Karpas-422 (cell line): ENCODE results near the gene CARD11. TPM values are rescaled to one million over a fixed set of nuclear protein-coding genes. Genes with fewer than 3 reads are reported as not detected.

Experiments used
- DNase-seq: peaks from one replicate; pipeline ENCODE4 v3.0.0-alpha.2; 2015
- H2AFZ ChIP-seq: fragments of 200-600 bp; sonication (generic); 2 replicates; pipeline ENCODE4 v1.6.1; 2014; ENCODE audit warnings: antibody characterized with exemption, low read length, mixed read lengths
- H3K27ac ChIP-seq: fragments of 200-600 bp; sonication (generic); 2 replicates; pipeline ENCODE4 v1.5.1; 2014; ENCODE audit warnings: mild to moderate bottlenecking, low read length, moderate library complexity
- H3K27me3 ChIP-seq: fragments of 200-600 bp; sonication (generic); 2 replicates; pipeline ENCODE4 v1.6.1; 2014; ENCODE audit warnings: low read length, mixed read lengths
- H3K36me3 ChIP-seq: fragments of 200-600 bp; sonication (generic); 2 replicates; pipeline ENCODE4 v1.6.1; 2014; ENCODE audit warnings: low read length, mixed read lengths; ENCODE audit not compliant: insufficient read depth
- H3K4me1 ChIP-seq: fragments of 200-600 bp; sonication (generic); 2 replicates; pipeline ENCODE4 v1.6.1; 2014; ENCODE audit warnings: mild to moderate bottlenecking, low read length, mixed read lengths
- H3K4me2 ChIP-seq: fragments of 200-600 bp; sonication (generic); 2 replicates; pipeline ENCODE4 v1.6.1; 2014; ENCODE audit warnings: low read length, low read depth, mild to moderate bottlenecking; ENCODE audit not compliant: poor library complexity, severe bottlenecking
- H3K4me3 ChIP-seq: fragments of 200-600 bp; sonication (generic); 2 replicates; pipeline ENCODE4 v1.5.1; 2014; ENCODE audit warnings: mild to moderate bottlenecking, antibody characterized with exemption, low read length, mixed read lengths
- H3K79me2 ChIP-seq: fragments of 200-600 bp; sonication (generic); 2 replicates; pipeline ENCODE4 v1.6.1; 2014; ENCODE audit warnings: mild to moderate bottlenecking, low read length, mixed read lengths
- H3K9ac ChIP-seq: fragments of 200-600 bp; sonication (generic); 2 replicates; pipeline ENCODE4 v1.6.0; 2014; ENCODE audit warnings: low read length
- H3K9me2 ChIP-seq: fragments of 200-600 bp; sonication (generic), shearing (Covaris generic); replicated peaks from 2 replicates; pipeline ENCODE4 v1.6.0; 2014; ENCODE audit warnings: mild to moderate bottlenecking, low read length, moderate library complexity; ENCODE audit not compliant: insufficient read depth
- H3K9me3 ChIP-seq: fragments of 300-700, 200-600 bp; sonication (generic); 2 replicates; pipeline ENCODE4 v1.6.1; 2014; ENCODE audit warnings: low read length, mixed read lengths
- H4K20me1 ChIP-seq: fragments of 200-600 bp; sonication (generic); 2 replicates; pipeline ENCODE4 v1.6.1; 2014; ENCODE audit warnings: mild to moderate bottlenecking, antibody characterized with exemption, low read length, low read depth; ENCODE audit not compliant: insufficient read depth
- total RNA-seq: library from RNA; depleted of rRNA; stranded (reverse); fragments of >200 nt; shearing (Covaris generic); gene quantifications from 2 replicates; pipeline ENCODE4 v1.2.3, GENCODE V29; 2014; ENCODE audit warnings: low replicate concordance

CARD11 gene
- total RNA-seq, 1 experiment from 2014 or later = 38.5 TPM

DNA sequence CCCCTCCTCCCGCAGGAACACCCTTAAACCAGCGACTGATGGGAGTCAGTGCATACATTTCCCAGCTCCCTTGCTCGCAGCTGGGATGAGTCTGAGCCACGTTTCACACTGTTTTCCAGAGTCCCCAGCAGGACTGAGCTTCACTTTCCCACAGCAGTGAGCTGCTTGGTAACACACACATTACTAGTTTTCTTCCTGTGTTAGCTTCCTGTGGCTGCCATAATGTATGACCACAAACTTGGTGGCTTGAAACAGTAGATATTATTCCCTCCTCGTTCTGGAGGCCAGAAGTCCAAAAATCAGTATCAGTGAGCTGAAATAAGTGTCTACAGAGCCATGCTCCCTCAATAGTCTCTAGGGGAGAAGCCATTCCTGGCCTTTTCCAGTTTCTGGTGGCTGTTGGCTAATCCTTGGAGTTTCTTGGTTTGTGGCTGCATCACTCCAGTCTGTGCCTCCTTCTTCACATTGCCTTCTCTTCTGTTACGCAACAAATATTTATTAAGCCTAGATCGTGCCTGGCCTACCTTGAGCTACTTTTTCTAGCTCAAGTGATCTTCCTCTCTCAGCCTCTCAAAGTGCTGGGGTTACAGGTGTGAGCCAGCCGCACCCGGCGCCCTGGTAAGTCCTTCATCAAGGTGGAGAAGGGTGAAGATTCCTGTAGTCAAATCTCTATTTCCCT, 26.2 kb upstream of the CARD11 start:
- H3K79me2 ChIP-seq = no peaks in the 10 kb centered on the region
- no peaks in the 10 kb centered on the region for H3K9me2 ChIP-seq
- no peak overlapping the region for H3K4me3 ChIP-seq
- H3K27ac ChIP-seq = no peak overlapping the region
- H4K20me1 ChIP-seq = no peaks in the 10 kb centered on the region
- H2AFZ ChIP-seq = no peak overlapping the region
- no peak for DNase-seq
- H3K36me3 ChIP-seq = no peaks in the 10 kb centered on the region
- no peaks in the 10 kb centered on the region for H3K9me3 ChIP-seq
- no peak overlapping the region for H3K9ac ChIP-seq
- no peaks in the 10 kb centered on the region for H3K27me3 ChIP-seq
- H3K4me2 ChIP-seq = no peak overlapping the region
- H3K4me1 ChIP-seq = no peaks in the 10 kb centered on the region

DNA sequence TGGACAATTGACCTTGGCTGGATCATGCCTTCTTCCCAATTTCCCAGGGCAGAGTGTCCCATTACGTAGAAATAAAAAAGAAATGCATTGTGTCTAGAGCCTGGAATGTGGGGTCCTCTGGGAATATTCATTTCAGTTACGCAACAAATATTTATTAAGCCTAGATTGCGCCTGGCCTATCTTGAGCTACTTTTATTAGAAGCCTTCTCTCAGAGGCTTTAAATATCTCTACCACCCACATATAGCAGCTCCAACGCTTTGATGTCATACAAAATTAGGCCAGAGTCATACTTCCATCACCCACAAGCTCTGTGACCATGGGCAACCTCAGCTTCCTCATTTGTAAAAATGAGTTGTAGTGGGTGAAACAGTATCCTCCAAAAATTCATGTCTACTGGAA, 24.9 kb upstream of the CARD11 start:
- Histone ChIP-seq H3K27me3 (no peaks in the 10 kb centered on the region), H3K4me2 (no peak overlapping the region), H3K4me1 (no peaks in the 10 kb centered on the region), H2AFZ (no peak overlapping the region), H3K9me2 (no peaks in the 10 kb centered on the region), H3K36me3 (no peaks in the 10 kb centered on the region), H3K9me3 (no peaks in the 10 kb centered on the region), H3K4me3 (no peak overlapping the region), H3K79me2 (no peaks in the 10 kb centered on the region), H3K27ac (no peak overlapping the region), H4K20me1 (no peaks in the 10 kb centered on the region), H3K9ac (no peak overlapping the region)
- peak; percentile 51 for DNase-seq

DNA sequence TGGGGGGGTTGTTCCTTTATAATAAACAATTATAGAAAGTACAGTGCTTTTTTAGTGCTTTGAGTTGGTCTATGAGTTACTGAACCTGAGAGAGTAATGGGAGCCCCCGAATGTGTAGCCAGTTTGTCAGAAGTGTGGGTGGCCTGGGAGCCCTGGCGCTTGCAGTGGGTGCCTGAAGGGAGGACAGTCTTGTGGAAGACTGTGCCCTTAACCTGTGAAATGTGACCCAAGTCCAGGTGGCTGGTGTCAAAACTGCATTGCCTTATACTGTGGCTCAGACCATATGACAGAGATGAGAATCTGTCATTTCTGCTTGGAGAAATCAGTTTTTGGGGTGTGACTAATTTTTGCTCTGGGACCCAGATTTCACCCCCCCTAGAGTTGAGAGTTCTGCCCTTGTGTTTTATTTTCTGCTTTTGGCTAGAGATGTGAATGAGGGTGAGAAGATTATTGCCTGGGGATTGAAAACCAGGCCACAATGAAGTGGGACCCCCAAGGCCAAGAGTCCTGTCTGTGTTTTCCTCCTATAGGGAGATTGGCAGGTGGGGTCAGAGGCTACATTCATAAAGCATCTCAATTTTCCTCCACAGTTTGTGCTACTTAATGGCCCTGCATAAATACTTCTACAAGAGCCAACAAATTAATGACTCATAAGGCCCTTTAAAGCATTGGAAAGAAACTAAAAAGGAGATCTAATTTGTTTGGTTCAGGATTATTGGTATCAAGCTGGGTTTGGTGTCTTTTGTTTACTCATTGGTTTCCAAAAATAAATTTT, 24.1 kb upstream of the CARD11 start:
- Histone ChIP-seq H3K9me3 (no peaks in the 10 kb centered on the region), H3K9me2 (no peaks in the 10 kb centered on the region), H3K27me3 (no peaks in the 10 kb centered on the region), H4K20me1 (no peaks in the 10 kb centered on the region), H3K4me2 (no peak overlapping the region), H3K36me3 (no peaks in the 10 kb centered on the region), H3K27ac (no peak overlapping the region), H3K4me1 (no peaks in the 10 kb centered on the region), H3K9ac (no peak overlapping the region), H3K4me3 (no peak overlapping the region), H2AFZ (no peak overlapping the region), H3K79me2 (no peaks in the 10 kb centered on the region)
- DNase-seq = no peak

DNA sequence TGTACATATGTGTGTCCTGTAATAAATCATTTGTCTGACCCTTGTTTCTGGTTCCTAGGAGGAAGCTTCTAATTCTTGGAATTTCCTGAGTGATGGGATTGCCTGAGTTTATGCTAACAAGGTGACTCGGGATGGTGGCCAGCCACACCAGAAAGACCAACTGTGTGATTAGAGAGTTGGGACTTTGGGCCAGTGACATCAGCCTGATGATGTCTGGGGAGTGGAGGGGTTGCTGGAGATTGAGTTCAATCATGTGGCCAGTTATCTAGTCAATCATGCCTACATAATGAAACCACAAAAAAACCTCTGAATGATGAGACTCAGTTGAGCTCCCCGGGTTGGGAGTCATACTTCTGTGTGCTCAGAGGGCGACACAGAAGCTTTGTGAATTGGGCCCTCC, 23.5 kb upstream of the CARD11 start:
- Histone ChIP-seq H3K4me1 (no peaks in the 10 kb centered on the region), H3K36me3 (no peaks in the 10 kb centered on the region), H4K20me1 (no peaks in the 10 kb centered on the region), H3K79me2 (no peaks in the 10 kb centered on the region), H3K4me3 (no peak overlapping the region), H3K4me2 (no peak overlapping the region), H3K9me2 (no peaks in the 10 kb centered on the region), H3K9ac (no peak overlapping the region), H3K27ac (no peak overlapping the region), H3K27me3 (no peaks in the 10 kb centered on the region), H3K9me3 (no peaks in the 10 kb centered on the region), H2AFZ (no peak overlapping the region)
- no peak for DNase-seq

DNA sequence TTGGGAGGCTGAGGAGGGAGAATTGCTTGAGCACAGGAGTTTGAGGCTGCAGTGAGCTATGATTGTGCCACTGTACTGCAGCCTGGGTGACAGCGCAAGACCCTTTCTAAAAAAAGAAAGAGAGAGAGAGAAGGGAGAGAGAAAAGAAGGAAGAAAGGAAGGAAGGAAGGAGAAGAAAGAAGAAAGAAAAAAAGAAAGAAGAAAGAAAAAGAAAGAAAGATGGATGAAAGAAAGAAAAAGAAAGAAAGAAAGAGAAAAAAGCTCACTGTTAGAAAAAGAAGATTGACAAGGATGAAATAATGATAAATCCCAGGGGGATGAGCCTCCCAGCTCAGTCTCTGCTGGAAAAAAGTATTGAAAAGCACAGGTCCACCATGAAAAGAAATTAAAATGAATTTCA, 22.8 kb upstream of the CARD11 start:
- no peaks in the 10 kb centered on the region for H3K36me3 ChIP-seq
- no peak overlapping the region for H3K4me2 ChIP-seq
- H3K4me1 ChIP-seq = no peaks in the 10 kb centered on the region
- no peak overlapping the region for H2AFZ ChIP-seq
- no peaks in the 10 kb centered on the region for H3K9me2 ChIP-seq
- H4K20me1 ChIP-seq = no peaks in the 10 kb centered on the region
- no peaks in the 10 kb centered on the region for H3K9me3 ChIP-seq
- no peak overlapping the region for H3K27ac ChIP-seq
- no peaks in the 10 kb centered on the region for H3K79me2 ChIP-seq
- no peak for DNase-seq
- no peak overlapping the region for H3K9ac ChIP-seq
- no peaks in the 10 kb centered on the region for H3K27me3 ChIP-seq
- no peak overlapping the region for H3K4me3 ChIP-seq

DNA sequence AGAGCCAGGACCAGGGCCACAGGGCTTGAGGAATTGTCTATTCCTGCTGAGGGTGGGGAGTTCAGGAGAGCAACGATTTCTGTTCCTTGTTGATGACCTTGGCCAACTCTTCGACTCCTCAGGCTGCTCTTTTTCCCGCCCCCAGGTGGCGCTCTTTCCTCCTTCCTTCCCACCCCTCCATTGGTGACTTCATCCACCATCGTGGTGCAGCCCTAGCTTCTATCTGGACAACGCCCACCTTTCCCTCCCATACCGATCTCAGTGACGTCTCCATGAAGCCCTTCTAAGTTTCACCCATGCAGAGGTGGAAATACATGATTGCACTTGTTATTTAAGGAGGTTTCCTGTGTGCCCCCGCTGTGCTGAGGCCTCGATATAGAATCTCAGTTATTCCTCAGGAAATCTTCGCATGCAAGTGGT, 22.1 kb upstream of the CARD11 start:
- no peak overlapping the region for H3K4me3 ChIP-seq
- no peaks in the 10 kb centered on the region for H3K9me3 ChIP-seq
- no peaks in the 10 kb centered on the region for H3K36me3 ChIP-seq
- no peak overlapping the region for H2AFZ ChIP-seq
- no peaks in the 10 kb centered on the region for H3K9me2 ChIP-seq
- H3K27me3 ChIP-seq = no peaks in the 10 kb centered on the region
- DNase-seq = peak; percentile 86
- H3K4me1 ChIP-seq = no peaks in the 10 kb centered on the region
- H3K4me2 ChIP-seq = no peak overlapping the region
- no peaks in the 10 kb centered on the region for H4K20me1 ChIP-seq
- H3K79me2 ChIP-seq = no peaks in the 10 kb centered on the region
- H3K27ac ChIP-seq = no peak overlapping the region
- no peak overlapping the region for H3K9ac ChIP-seq

DNA sequence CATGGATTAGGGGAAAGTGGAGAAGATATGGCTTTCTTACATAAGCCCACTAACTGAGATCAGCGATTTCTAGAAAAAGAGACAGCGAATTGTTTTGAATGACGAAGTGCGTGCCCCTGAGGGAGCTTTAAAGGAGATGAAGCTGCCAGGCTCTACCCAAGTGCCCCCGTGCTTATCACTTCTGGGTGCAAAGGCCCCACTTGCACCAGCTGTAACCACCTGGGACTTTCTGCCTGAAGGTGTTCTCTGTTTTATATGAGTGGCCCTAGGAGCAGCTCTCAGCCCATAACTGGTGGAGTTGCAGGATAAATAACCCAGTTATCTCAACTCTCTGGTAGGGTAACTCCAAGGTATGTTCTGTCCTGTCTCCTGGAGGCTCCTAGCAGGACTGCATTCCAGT, 20.4 kb upstream of the CARD11 start:
- Histone ChIP-seq H3K9me2 (no peaks in the 10 kb centered on the region), H4K20me1 (no peaks in the 10 kb centered on the region), H3K4me3 (no peak overlapping the region), H3K9me3 (no peaks in the 10 kb centered on the region), H3K27ac (no peak overlapping the region), H3K79me2 (no peaks in the 10 kb centered on the region), H3K36me3 (no peaks in the 10 kb centered on the region), H2AFZ (no peak overlapping the region), H3K4me2 (no peak overlapping the region), H3K9ac (no peak overlapping the region), H3K4me1 (no peaks in the 10 kb centered on the region), H3K27me3 (no peaks in the 10 kb centered on the region)
- no peak for DNase-seq

DNA sequence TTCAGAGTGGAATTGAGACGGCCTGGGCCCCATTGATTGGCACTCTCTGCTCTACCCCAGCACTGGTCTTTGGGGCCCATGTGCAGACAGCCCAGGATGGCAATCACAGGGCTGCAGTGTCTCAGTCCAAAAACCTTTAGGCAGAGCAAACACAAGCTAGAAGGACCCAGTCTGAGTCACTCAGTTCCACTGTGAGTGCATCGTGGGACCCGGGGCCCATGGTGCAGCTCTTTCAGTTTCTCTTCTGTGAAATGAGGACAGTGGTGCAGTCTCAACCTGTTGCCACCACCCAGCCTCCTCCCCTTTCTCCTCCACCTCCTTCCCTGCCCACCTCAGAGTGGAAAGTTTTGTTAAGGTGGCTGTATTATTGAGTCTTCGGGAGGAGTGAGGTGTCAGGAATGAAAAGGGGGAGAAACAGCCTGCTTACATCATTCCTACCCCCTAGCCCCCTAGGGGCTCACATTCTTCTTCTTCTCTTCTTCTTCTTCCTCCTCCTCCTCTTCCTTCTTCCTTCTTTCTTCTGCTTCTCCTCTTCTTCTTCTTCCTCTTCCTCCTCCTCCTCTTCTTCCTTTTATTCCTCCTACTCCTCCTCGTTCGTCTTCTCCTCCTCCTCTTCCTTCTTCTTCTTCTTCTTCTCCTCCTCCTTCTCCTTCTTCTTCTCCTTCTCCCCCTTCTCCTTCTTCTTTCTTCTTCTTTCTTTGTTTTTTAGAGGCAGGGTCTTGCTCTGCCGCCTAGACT, 19.5 kb upstream of the CARD11 start:
- Histone ChIP-seq H3K79me2 (no peaks in the 10 kb centered on the region), H4K20me1 (no peaks in the 10 kb centered on the region), H3K9ac (no peak overlapping the region), H3K27ac (no peak overlapping the region), H3K27me3 (no peaks in the 10 kb centered on the region), H3K9me2 (no peaks in the 10 kb centered on the region), H3K4me2 (no peak overlapping the region), H3K4me1 (no peaks in the 10 kb centered on the region), H3K4me3 (no peak overlapping the region), H3K36me3 (no peaks in the 10 kb centered on the region), H2AFZ (no peak overlapping the region), H3K9me3 (no peaks in the 10 kb centered on the region)
- DNase-seq = no peak
